AML-193 (cell line): ENCODE data around the gene CST8.
"Not testable (repeated sequence)": the region's sequence is repeated elsewhere in the genome, so short reads cannot be mapped to it uniquely, and the experiment has no call there.

Experiments
- DNase-seq, 2 experiments: peaks; one replicate each; lab custom pipeline; 2025; lab: John Stamatoyannopoulos, UW

CST8 gene

GRCh38 chr20:23490817-23491216 lies at the start of gene CST8:
Gene CST8 (plus strand): TSS chr20:23491117. CDS start chr20:23491668, 551 bp downstream.
- no peak for DNase-seq

DNA sequence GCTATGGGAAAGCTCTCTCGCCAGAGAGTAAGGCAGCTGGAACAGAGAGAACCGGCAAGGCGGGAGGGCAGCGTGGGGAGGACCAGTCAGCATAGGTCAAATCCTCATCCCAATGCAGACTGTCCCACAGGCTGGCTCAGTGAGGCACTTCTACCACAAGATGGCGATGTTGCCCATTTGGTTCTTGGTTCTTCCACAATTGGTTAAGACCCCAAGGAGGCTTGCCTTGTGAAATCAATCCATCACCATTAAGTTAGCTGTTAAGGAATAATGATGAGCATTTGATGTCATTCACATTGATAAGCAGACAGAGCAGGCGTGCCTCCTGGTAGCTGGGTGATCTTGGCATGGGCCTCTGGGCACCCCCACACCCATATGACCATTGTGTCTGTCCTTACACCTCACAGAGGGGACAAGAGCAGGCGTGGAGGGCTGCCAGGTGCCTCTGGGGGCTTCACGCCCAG lies 49.0 kb upstream of the CST8 start:
- DNase-seq, result peak; percentile 42 to 43

DNA sequence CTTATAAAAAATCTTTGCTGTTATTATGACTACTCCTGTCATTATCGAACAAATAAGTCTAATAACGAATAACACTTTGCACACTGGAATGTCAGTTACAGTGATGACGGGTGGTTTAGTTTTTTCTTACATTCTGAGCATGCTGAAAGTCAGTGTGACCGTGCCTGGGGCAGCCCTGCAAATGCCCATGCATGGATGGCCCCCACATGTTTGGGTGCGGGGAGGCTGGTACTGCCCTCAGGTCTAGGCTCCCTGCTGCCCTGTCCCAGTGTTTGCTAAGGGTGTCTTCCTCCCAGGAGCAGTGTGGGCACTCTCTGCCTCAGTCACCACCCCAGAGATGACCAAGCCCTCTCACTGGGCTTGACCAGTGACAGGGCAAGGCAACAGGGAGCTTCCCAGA lies 48.5 kb upstream of the CST8 start:
- no peak for DNase-seq

GRCh38 chr20:23444859-23445258 lies 46.1 kb upstream of the CST8 start:
- DNase-seq, result no peak

- no peak for DNase-seq
These were observed 45.2 kb upstream of the CST8 start for GRCh38 chr20:23445596-23446217.

GRCh38 chr20:23446505-23446904 lies 44.4 kb upstream of the CST8 start:
- DNase-seq, result peak; percentile 35 to 58

DNA sequence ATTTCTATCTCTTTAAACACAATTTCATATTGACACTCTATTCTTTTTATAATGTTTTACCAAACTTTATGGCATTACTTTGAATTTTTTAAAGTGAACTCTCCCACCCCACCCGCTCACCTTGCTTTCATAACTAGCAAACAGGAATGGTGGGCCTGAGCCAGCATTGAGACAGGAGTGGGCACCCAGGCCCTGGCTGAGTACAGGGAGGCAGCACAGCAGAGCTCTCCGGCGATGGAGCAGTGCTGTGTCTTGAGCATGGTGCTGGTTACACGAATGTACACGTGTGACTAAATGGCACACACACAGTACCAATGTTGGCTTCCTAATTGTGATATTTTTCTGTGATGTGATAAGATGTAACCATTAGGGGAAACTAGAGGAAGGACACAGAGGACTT lies 42.8 kb upstream of the CST8 start:
- no peak for DNase-seq

GRCh38 chr20:23449421-23449820 lies 41.5 kb upstream of the CST8 start:
- peak; percentile 21 to 31 for DNase-seq

- no peak for DNase-seq
These were observed 40.0 kb upstream of the CST8 start for GRCh38 chr20:23450877-23451276.

DNA sequence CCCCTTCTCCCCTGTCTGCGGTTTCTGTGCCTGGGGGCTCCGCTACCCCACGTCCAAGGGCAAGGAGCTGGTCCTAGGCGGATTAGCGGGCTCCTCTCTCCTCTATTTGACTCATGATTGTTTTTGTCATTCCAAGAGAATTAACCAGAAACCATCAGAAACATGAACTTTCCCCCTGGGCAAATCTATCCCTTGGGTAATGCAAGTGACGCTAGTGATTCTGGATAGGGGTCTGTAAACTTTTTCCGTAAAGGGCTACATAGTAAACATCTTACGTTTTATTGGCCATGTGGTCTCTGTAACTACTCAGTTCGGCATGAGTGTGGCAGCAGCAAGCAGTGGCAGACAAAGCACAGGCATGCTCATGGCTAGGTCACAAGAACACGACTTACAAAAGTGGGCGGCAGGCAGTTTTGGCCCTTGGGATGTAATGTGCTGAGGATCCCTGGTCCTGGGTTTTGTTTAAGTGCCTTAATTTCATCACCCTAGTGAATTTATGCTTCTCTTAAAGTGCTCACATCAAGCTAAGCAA lies 38.9 kb upstream of the CST8 start:
- no peak for DNase-seq

DNA sequence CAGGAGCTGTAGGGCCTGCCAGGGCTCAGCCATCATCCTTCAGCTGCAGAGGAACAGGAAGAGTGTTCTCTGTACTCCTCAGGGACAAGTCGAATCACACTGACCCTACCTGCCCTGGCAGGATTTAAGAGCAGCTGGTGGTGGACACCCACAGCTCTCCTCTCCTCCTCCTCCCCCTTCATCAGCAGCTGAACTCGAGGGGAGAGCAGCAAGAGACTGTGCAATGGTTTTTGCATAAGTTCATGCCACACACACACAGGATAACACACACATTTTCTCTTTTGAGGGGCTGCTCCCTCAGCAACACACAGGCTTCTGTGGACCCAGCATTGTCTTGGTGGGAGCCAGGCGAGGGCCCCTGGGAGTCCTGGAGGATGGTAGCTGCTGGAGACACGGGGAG lies 38.1 kb upstream of the CST8 start, which contains the start of gene CST11:
Gene CST11 (minus strand): TSS at position 101 of the 400 bp plus-strand sequence. CDS start 65 bp downstream, at position 36.
- no peak for DNase-seq

DNA sequence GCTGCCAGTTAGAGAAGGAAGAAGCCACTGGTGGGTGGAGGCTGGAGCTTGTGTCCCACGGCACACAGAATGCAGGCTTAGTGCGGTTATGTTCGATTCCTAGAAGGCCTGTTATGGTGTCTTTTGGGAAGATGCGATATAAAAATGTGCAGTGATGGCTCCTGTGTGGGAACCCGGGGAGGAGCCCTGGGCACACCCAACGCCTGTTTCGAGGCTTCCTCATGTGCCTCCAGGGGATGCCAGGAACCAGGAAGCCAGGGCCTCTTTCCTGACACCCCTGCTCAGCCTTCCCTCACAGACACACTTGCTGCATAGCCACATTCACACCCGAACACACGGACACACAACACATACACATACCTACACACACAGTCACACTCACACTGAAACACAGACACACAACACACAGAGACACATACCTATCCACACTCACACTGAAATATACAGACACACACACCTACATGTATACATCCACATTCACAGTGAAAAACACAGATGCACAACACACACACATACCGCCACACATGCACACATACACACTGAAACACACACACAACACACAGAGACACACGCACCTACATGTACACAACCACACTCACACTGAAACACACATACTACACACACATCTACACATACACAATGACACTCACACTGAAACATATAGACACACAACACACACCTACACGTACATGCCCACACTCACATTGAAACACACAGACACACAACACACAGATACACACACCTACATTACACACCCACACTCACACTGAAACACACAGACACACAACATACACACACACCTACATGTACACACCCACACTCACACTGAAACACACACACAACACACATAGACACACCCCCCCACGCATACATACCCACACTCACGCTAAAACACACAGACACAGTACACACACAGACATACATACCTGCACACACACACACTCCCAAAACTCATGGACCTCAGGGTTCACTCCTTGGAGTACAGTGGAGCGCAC lies 37.1 kb upstream of the CST8 start:
- DNase-seq, result no peak

DNA sequence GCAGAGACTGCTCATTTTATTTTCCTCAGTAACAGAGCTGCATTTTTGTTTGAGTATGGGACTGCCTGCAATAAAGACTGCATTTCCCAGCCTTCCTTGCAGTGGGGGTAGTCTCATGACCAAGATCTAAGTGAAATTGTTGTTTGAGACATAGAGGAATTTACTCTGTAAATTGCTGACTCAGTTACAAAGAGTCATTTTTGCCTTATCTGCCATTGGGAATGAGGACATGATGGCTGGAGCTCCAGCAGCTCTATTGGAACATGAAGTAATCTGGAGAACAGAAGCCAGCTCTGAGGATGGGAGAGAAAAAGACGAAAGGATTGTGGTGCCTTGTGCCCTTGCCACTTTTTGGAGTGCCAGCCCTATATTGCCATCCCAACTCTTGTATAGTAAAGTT lies 36.1 kb upstream of the CST8 start:
- no peak for DNase-seq

DNA sequence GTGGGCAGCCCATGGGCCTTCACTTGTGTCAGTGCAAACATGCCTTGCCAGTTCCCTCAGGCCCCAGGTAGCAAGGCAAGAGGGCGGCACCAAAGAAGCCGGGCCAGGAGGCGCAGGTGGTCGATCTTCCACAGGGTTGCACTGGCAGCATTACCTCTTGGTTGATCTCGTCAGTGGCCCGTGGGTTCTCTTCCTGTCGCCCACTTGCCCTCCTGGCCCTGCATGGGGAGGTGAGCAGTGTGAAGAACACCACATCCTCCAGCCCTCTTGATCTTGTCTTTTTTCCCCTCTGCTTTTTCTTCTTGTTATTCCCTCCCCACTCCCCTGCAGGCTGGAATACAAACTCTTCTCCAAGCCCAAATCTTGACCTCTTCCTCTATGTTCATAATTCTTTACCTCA lies 35.3 kb upstream of the CST8 start:
- DNase-seq, result no peak

- no peak for DNase-seq
These were observed 34.5 kb upstream of the CST8 start for GRCh38 chr20:23456409-23456808.

DNA sequence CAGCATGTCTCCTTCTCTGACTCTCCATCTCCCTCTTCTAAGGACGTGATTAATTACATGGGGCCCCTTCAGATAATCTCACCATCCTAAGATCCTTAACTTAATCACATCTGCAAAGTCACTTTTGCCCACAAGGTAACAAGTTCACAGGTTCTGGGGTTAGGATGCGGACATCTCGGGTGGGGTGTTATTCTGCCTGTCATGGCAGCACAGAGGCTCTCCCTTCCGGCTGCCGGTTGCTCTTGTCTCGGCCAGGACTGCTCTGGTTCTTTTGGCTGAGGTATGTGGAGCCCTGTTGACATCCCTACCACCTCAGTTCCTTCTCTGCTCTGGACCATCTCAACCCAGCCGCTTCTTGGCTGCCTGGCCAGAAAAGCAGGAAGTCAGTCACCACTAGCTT lies 34.0 kb upstream of the CST8 start:
- DNase-seq, result no peak

GRCh38 chr20:23459461-23460150 lies 31.3 kb upstream of the CST8 start:
- no peak for DNase-seq

GRCh38 chr20:23461180-23461579 lies 29.7 kb upstream of the CST8 start:
- DNase-seq, result no peak

DNA sequence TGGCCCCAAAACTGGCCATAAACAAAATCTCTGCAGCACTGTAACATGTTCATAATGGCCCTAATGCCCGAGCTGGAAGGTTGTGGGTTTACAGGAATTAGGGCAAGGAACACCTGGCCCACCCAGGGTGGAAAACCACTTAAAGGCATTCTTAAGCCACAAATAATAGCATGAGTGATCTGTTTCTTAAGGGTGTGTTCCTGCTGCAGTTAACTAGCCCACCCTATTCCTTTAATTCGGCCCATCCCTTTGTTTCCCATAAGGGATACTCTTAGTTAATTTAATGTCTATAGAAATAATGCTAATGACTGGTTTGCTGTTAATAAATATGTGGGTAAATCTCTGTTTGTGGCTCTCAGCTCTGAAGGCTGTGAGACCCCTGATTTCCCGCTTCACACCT lies 24.0 kb upstream of the CST8 start:
- DNase-seq, result not testable (repeated sequence)

- not testable (repeated sequence) for DNase-seq
These were observed 18.6 kb upstream of the CST8 start for GRCh38 chr20:23472306-23472705.

DNA sequence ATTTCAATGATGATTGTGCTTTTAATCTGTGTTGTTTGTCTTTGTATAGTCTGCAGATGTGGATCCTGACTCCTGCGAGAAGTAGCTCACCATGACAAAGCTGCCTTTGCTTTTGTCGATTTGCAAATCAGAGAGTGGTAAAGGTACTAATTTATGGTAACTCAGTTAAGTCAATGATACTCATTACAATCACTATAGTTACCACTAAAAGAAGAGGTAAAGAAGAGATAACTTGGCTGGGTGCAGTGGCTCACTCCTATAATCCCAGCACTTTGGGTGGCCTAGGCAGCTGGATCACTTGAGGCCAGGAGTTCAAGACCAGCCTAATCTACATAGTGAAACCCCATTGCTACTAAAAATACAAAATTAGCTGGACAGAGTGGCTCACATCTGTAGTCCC lies 17.6 kb upstream of the CST8 start:
- DNase-seq, result not testable (repeated sequence)

- no peak for DNase-seq
These were observed 15.5 kb upstream of the CST8 start for GRCh38 chr20:23475395-23475794.
